Left lobe of liver (tissue), 2 donors: ENCODE results near the gene CYP17A1. TPM values are rescaled to one million over a fixed set of nuclear protein-coding genes. Genes with fewer than 3 reads are reported as not detected.
"Not testable (repeated sequence)": the region's sequence is repeated elsewhere in the genome, so short reads cannot be mapped to it uniquely, and the experiment has no call there.

Experiments
- ATAC-seq: fragments of 200-7000 bp; cut with Tn5 transposase; one replicate; pipeline ENCODE4 v1.9.1; 2020; ENCODE audit warnings: mild to moderate bottlenecking, moderate library complexity
- DNase-seq: peaks from one replicate; pipeline ENCODE4 v3.0.0-alpha.2; 2020; ENCODE audit warnings: low spot score
- total RNA-seq: library from RNA; stranded (reverse); gene quantifications from one replicate; pipeline ENCODE4 v1.2.1, GENCODE V29; 2021
- donor health status: DM: no; HTN: no; CAD: no; lungs with moderate emphysema.
- donor health status: DM: no; HTN: yes; CAD: no.

The CYP17A1 gene, protein sequence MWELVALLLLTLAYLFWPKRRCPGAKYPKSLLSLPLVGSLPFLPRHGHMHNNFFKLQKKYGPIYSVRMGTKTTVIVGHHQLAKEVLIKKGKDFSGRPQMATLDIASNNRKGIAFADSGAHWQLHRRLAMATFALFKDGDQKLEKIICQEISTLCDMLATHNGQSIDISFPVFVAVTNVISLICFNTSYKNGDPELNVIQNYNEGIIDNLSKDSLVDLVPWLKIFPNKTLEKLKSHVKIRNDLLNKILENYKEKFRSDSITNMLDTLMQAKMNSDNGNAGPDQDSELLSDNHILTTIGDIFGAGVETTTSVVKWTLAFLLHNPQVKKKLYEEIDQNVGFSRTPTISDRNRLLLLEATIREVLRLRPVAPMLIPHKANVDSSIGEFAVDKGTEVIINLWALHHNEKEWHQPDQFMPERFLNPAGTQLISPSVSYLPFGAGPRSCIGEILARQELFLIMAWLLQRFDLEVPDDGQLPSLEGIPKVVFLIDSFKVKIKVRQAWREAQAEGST
- total RNA-seq = 3.7 TPM

DNA sequence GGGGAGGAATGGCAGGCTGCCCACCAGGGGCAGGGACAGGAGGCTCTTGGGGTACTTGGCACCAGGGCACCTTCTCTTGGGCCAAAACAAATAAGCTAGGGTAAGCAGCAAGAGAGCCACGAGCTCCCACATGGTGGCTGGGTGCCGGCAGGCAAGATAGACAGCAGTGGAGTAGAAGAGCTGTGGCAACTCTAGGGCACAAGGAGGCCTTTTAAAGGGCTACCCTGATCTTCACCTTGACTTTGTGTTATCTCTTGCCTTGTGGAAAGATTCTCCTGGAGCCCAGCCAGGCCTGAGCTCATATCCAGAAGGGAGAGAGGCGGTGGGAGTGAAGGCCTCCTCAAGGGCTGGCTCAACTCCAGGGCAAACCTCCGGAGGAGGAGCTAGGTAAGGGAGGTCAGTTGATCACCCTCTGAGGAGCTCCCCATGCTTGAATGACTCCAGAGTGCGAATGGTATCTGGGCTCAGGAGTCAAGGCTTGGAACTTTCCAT is at the start of gene CYP17A1:
TSS of gene CYP17A1 (minus strand) at position 184 of the 492 bp plus-strand sequence. CDS start at position 132, 52 bp downstream.
- DNase-seq (no peak), ATAC-seq (peak; percentile 43)

DNA sequence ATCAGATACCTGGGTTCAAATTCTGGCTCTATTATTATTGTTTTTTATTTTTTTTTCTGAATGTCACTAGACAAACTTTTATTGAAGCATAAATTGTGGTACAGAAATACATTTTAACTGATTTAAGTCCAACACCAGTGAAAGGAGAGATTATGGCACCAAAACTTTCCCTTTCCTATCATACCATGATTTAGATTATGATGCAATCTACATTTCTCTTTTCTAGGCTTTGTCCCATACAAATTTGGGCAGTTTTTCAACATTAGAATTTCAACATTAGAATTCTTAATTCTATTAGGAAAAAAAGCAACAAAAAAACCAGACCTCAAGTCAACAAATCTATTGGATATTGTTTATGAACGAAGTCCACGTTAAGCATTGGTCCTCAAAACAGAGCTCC is 43.0 kb upstream of the CYP17A1 start:
- DNase-seq = no peak
- ATAC-seq = no peak

GRCh38 chr10:102878629-102879028 is 41.4 kb upstream of the CYP17A1 start:
- ATAC-seq (no peak), DNase-seq (no peak)

DNA sequence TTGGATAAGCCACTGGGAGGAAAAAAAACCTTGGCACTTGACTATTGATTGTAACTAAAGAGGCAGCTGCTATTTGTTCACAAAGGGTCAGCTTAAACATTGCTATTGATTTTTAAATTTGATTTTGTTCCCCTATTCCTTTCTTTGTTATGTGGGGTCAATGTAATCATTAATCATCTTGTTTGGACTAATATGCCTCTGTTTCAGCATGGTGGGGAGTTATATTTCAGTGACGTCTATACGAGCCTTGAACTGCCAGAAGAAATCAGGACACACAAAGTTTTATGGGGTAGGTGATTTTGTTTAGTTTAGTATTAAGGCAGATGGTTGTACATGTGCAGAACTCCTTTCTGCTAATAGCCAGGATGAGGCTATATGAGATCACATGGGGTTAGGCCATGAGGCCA is 39.5 kb upstream of the CYP17A1 start:
- DNase-seq = no peak
- ATAC-seq = peak; percentile 74

- no peak for DNase-seq
- ATAC-seq = no peak
These were observed 35.0 kb upstream of the CYP17A1 start for GRCh38 chr10:102872163-102872562.

GRCh38 chr10:102870221-102870620 is 33.0 kb upstream of the CYP17A1 start:
- DNase-seq = no peak
- peak; percentile 4 for ATAC-seq

- ATAC-seq (peak; percentile 89), DNase-seq (peak; percentile 64)
These were observed 32.3 kb upstream of the CYP17A1 start, which contains the start of gene AS3MT for GRCh38 chr10:102869258-102870198. Gene AS3MT (plus strand): TSS chr10:102869470. CDS start chr10:102869593, 123 bp downstream.

- DNase-seq (no peak), ATAC-seq (no peak)
These were observed 31.7 kb upstream of the CYP17A1 start for GRCh38 chr10:102868911-102869257.

DNA sequence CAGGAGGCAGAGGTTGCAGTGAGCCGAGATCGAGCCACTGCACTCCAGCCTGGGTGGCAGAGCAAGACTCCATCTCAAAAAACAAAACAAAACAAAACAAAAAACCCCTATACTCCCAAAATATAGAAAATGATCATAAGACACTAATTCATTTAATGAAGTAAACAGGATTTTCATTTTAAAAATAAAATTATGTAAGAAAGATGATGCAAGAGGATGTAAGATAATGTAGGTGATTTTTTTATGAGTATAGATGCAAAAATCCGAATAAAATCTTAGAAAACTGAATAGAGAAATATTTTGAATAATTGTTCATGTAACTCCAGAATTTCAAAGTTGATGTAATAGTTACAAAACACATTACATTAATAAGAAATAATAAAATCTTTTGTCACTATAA is 28.4 kb upstream of the CYP17A1 start:
- ATAC-seq = no peak
- DNase-seq = no peak

DNA sequence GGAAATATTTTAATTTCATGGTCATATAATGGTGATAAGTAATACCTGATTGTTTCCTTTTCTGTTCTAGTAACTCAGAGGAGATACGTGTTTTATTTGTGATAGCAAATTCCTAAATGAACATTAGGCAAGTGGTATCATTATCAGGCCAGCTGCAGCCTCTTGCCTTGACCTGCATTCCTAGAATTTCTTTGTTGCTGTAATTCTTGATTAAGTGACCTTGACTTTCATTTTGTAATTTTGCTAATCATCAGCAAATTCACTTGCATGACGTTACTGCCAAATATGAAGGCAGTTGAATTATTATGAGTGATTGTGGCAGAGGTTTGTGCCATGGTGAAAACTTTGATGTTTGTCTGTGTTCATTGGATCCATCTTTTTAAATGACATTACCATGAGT is 26.4 kb upstream of the CYP17A1 start:
- no peak for ATAC-seq
- DNase-seq = no peak

GRCh38 chr10:102859911-102860310 is 22.7 kb upstream of the CYP17A1 start:
- ATAC-seq (peak; percentile 68), DNase-seq (no peak)

- ATAC-seq (no peak), DNase-seq (no peak)
These were observed 19.7 kb upstream of the CYP17A1 start for GRCh38 chr10:102856758-102857424.

- not testable (repeated sequence) for DNase-seq, ATAC-seq
These were observed 18.7 kb upstream of the CYP17A1 start for GRCh38 chr10:102855731-102856436.

- DNase-seq, ATAC-seq: not testable (repeated sequence)
These were observed 16.0 kb upstream of the CYP17A1 start for GRCh38 chr10:102853237-102853636.

DNA sequence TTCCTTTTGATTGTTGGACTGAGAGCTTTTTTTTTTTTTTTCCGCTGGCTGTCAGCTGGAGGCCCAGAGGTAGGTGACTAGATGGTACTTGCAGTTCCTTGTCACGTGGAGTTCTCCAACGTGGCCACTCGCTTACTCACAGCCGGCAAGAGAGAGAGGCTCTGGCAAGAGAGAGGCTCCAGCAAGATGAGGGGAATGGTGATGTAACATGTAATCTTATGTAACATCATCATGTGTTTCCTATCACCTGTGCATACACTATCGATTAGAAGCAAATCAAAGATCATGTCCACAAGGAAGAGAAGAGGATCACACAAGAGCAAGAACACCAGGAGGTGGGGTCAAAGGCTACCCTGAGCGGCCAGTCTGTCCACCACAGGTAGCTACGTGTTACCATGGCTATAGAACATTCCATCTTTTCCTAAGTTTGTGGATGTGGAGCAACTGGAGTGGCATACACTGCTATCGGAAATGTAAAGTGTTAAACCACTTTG is 12.9 kb upstream of the CYP17A1 start:
- ATAC-seq (peak; percentile 72), DNase-seq (peak; percentile 85)

- DNase-seq (no peak), ATAC-seq (peak; percentile 22)
These were observed 8.2 kb upstream of the CYP17A1 start for GRCh38 chr10:102845352-102845902.

GRCh38 chr10:102844190-102844776 is 7.1 kb upstream of the CYP17A1 start:
- not testable (repeated sequence) for DNase-seq, ATAC-seq

DNA sequence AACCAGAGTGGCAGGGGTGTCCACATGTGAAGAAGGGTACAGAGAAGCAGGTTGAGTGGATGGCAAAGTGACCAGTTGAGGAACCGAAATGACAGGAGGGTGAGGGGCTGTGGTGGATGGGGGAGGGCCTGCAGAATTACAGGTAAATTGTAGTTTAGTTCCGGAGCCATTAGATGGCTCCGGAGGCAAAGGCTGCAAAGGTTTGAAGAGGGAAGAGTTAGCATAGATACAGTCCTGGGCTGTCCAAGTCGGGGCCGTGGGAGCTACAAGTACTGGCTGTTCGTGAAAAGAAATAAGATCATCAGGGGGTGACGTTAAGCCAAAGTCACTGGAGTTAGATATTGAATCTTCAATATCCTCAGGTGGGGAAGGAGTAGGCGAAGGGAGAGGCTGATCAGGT is 5.9 kb upstream of the CYP17A1 start:
- not testable (repeated sequence) for DNase-seq
- peak; percentile 60 for ATAC-seq

- ATAC-seq (peak; percentile 58), DNase-seq (peak; percentile 53)
These were observed 4.7 kb upstream of the CYP17A1 start for GRCh38 chr10:102841827-102842345.
